Endothelial cell of umbilical vein (primary cell): ENCODE results near the gene BLNK.

Experiments used
- CTCF ChIP-seq, 2 donors: IDR thresholded peaks; 1 replicate in 1 of 2; 2 replicates in 1 of 2; pipeline ENCODE4 v1.5.1; 2011; ENCODE audit warnings: low read length in 2 of 2, mild to moderate bottlenecking in 2 of 2, moderate library complexity in 2 of 2, control low read depth in 1 of 2, inconsistent platforms in 1 of 2, low read depth in 1 of 2; ENCODE audit not compliant: insufficient read depth in 1 of 2; ENCODE audit errors: extremely low read depth in 1 of 2
- POLR2AphosphoS5 ChIP-seq: IDR thresholded peaks from 2 replicates; pipeline ENCODE4 v1.6.1; 2012; ENCODE audit warnings: low read depth, mild to moderate bottlenecking, control low read depth, low read length, moderate library complexity; ENCODE audit not compliant: insufficient read depth

- TF ChIP-seq CTCF (IDR thresholded peaks at IDR 0.05; ENCODE audit: extremely low read depth in 1 of 2, insufficient read depth in 1 of 2, low read depth in 1 of 2, low read length in 2 of 2) (no peak), POLR2AphosphoS5 (no peak)
These were observed 38.4 kb upstream of the BLNK start for GRCh38 chr10:96309628-96310320.
